ENCODE measurements around the gene KIF6. TPM values are rescaled to one million over a fixed set of nuclear protein-coding genes. Genes with fewer than 3 reads are reported as not detected.

Gene KIF6
- total and polyA plus RNA-seq, 8 donors = 0.19 to 1.0 (median 0.44) TPM

DNA sequence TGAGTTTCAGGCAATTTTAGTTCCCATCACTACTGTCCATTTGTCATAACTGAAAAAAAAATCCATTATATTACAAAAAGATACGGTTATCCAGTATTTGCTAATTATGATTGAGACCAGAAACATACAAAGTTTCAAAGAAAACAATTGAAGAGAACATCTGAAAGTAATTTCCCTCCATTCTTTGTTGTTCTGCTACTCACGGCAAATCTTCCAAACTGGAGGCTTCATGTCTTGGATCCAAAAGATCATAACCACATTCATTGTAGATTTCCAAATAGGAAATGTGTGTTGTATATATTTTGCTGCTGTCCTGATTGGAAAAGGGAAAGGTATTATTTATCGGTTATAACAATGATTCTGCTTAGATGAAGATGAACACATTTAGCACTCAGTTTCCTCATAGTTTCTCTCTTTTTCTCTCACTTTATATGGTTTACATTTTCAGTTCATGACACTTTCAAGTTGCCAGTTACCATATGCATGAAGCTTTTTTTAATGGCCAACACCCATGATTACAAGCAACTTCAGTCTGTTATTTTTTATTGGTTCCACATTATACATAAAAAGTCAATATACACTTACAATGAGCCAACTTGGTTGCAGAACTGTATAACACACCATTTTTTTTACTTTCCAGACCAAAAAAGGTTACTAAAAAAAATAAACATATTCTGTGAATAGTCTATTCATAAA, 90.4 kb downstream of the KIF6 start:
- TF ChIP-seq, protein P1, sequence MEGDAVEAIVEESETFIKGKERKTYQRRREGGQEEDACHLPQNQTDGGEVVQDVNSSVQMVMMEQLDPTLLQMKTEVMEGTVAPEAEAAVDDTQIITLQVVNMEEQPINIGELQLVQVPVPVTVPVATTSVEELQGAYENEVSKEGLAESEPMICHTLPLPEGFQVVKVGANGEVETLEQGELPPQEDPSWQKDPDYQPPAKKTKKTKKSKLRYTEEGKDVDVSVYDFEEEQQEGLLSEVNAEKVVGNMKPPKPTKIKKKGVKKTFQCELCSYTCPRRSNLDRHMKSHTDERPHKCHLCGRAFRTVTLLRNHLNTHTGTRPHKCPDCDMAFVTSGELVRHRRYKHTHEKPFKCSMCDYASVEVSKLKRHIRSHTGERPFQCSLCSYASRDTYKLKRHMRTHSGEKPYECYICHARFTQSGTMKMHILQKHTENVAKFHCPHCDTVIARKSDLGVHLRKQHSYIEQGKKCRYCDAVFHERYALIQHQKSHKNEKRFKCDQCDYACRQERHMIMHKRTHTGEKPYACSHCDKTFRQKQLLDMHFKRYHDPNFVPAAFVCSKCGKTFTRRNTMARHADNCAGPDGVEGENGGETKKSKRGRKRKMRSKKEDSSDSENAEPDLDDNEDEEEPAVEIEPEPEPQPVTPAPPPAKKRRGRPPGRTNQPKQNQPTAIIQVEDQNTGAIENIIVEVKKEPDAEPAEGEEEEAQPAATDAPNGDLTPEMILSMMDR (IDR thresholded peaks at IDR 0.05) = no peak
- FAIRE-seq (no peak), DNase-seq (no peak), ATAC-seq (no peak)
- H3K4me1 ChIP-seq = no peaks in the 10 kb centered on the region
- no peak overlapping the region for H3K4me3 ChIP-seq
- H3K9me3 ChIP-seq = no peaks in the 10 kb centered on the region
- H3K27ac ChIP-seq = no peak overlapping the region
- no peaks in the 10 kb centered on the region for H3K27me3 ChIP-seq
- WGBS, 2 donors = 74 to 93% methylated on average over 3 of the region's 3 CpGs
- intact Hi-C loops (cut with DNase I) = no loop called here
- no peaks in the 10 kb centered on the region for H3K36me3 ChIP-seq

DNA sequence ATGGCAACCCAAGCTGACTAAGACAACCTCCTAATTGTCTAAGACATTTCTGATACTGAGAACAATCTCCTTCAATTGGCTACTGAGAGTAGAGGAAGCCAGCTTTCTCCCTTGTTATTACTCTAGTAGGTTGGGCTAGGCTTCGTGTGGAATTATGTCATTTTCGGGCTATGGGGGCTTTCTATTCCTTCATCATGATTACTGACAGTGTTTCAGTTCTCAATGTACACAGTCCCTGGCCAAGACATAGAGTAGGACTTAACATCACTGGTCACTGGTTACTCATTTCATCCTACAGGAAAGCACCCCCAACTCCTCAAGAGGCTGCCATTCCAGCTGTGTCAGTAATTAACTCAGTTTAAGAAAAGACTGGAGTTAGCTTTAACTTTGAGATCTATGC, 100.0 kb downstream of the KIF6 start:
- FAIRE-seq = no peak

DNA sequence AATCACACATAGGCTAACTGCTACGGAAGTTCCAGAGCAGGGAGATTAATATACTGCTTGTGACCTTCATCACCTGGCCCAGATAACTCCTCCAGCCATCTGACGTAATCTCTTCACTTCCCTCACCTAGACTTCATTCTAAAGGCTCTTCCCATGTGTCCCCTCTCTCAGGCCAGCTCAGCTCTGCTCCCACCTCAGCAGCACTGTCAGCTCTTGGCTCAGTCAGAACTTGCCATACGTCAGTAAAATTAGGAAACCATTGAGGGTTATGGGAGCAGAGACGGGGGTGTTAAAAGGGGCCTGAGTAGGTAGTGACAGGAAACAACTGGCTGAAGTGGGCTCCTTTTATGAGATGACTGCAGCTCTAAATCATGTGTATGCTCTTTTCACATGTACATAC, 101.5 kb downstream of the KIF6 start:
- Histone ChIP-seq H3K36me3 (no peaks in the 10 kb centered on the region), H3K4me1 (no peaks in the 10 kb centered on the region), H3K9me3 (no peaks in the 10 kb centered on the region), H3K27me3 (no peaks in the 10 kb centered on the region), H3K4me3 (no peak overlapping the region), H3K27ac (no peak overlapping the region)
- DNase-seq (no peak), FAIRE-seq (no peak), ATAC-seq (no peak)
- TF ChIP-seq, protein P1 (IDR thresholded peaks at IDR 0.05) = no peak
- 60 to 63% methylated on average over 4 of the region's 4 CpGs for WGBS, 2 donors
- intact Hi-C loops (cut with DNase I) = no loop called here

More for the DNA sequence above, 100.0 kb downstream of the KIF6 start:
- Histone ChIP-seq H3K9me3 (no peaks in the 10 kb centered on the region), H3K36me3 (no peaks in the 10 kb centered on the region), H3K4me1 (no peaks in the 10 kb centered on the region), H3K27me3 (no peaks in the 10 kb centered on the region), H3K4me3 (no peak overlapping the region), H3K27ac (no peak overlapping the region)
- TF ChIP-seq, protein P1 (IDR thresholded peaks at IDR 0.05) = no peak
- intact Hi-C loops (cut with DNase I) = no loop called here
- no peak for DNase-seq
- 96 to 97% methylated on average over 2 of the region's 2 CpGs for WGBS, 2 donors
- ATAC-seq = no peak

DNA sequence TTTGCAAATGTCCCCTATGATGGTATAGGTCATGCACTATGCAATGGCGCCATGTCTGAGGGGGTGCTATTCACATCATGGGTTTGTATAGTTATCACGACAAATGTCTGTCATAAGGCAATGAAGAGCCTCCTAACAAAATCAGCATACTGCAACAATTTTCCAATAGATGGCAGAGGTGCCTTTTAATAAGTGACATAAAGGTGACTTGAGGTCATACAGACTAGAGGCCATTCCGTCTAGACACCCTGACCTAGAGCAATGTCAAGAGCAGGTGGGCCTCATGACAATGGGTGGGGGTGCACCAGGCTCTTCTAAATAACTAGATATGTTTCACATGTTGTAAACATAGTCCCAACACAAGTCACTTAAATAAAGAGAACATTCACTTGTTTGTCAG, 107.7 kb downstream of the KIF6 start:
- FAIRE-seq = no peak
- ATAC-seq = no peak
- Histone ChIP-seq H3K27me3 (no peaks in the 10 kb centered on the region), H3K4me1 (no peaks in the 10 kb centered on the region), H3K4me3 (no peak overlapping the region), H3K9me3 (no peaks in the 10 kb centered on the region), H3K36me3 (no peaks in the 10 kb centered on the region), H3K27ac (no peak overlapping the region)
- DNase-seq = no peak
- intact Hi-C loops (cut with DNase I) = no loop called here
- 86 to 90% methylated on average over 3 of the region's 3 CpGs for WGBS, 2 donors
- TF ChIP-seq, protein P1 (IDR thresholded peaks at IDR 0.05) = no peak

DNA sequence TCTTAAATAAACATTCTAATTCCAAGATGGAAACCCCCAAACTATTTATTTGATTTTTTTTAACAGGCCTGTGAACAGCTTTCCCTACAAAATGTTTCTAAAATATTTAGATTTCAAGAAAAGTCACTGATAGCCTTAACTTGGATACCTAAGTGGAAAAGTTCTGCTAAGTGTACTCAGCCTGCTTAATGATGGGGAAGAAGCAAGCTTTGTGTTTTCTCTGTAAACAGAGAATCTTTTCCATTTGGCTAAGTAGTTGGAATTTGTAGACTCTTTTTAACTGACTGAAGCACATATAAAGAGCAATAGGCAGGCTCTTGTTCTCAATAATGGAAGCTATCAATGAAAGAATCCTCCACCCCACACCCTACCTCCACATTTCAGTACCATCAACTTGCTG, 108.2 kb downstream of the KIF6 start:
- FAIRE-seq (no peak), ATAC-seq (no peak), DNase-seq (no peak)
- Histone ChIP-seq H3K36me3 (no peaks in the 10 kb centered on the region), H3K9me3 (no peaks in the 10 kb centered on the region), H3K4me1 (no peaks in the 10 kb centered on the region), H3K27ac (no peak overlapping the region), H3K4me3 (no peak overlapping the region), H3K27me3 (no peaks in the 10 kb centered on the region)
- intact Hi-C loops (cut with DNase I) = no loop called here
- TF ChIP-seq, protein P1 (IDR thresholded peaks at IDR 0.05) = no peak
